ENCODE measurements around the gene STX8.
"Not testable (repeated sequence)": the region's sequence is repeated elsewhere in the genome, so short reads cannot be mapped to it uniquely, and the experiment has no call there.

STX8 gene

DNA sequence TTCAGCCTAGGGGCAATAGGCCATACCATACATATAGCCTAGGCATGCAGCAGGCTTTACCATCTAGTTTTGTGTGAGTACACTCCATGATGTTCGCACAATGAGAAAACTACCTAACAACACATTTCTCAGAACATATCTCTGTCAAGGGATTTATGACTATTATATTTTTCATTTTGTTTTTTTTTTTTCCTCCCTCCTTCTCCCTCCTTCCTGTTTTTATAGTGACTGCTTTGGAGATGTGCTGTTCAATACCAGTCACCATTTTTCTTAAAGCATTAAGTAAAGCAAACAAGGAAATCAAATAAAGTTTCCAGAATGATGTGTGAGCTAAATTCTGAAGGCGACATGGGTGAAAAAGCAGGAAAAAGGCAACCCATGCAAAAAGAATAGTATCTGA, 194.6 kb downstream of the STX8 start:
- no peak for DNase-seq

DNA sequence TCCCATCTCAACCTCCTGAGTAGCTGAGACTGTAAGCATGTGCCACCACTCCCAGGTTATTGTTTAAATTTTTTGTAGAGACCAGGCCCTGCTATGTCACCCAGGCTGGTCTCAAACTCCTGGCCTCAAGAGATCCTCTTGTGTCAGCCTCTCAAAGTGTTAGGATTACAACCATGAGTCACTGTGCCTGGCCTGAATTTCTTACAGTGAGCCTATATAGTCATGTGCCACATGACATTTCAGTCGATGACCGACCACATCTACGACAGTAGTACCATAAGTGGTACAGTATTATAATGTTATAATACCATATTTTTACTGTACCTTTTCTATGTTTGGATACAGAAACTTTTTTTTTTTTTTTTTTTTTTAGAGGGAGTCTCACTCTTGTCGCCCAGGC, 195.3 kb downstream of the STX8 start:
- DNase-seq, result no peak

DNA sequence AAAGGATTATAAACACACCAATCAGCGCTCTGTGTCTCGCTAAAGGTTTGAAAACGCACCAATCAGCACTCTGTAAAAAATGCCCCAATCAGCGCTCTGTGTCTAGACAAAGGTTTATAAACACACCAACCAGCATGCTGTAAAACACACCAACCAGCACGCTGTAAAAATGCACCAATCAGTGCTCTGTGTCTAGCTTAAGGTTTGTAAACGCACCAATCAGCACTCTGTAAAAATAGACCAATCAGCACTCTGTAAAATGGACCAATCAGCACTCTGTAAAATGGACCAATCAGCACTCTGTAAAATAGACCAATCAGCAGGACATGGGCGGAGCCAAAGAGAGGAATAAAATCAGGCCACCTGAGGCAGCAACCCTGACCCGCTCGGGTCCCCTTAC, 199.4 kb downstream of the STX8 start:
- DNase-seq, result not testable (repeated sequence)

DNA sequence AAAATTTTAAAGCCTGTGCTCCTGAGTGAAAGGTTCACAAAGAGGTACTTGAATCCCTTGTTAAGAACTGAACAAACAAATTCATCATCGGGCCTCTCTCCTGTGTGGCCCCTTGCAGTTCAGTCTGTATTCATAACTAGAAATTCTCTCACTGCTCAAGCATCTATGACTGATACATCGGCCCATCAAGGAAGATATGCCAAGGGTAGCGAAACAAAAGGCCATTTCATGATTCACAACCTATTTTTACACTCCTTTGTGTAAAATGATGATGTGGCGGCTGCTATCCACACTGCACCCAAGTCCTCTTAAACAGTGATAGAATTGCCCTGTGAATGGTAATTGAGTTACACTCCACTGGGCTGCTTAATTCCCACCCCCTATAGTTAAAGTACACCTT, 204.6 kb downstream of the STX8 start:
- no peak for DNase-seq

DNA sequence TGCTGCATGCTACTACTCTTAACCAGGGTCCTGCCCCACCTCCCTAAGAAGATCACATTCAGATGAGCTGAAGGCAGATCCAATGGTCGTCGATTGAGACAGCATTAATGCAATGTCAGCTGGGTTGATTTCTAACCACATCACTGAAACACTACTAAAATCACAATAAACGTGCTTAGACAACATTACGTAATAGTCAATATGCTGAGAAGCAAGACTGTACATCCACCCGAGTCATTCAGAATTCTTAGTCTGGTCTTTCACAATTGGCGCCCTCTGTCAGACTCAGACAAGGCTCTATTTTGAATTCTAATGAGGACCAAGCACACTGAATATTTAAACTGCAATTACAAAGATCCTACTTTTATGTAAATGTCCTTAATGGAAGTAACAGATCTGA, 205.2 kb downstream of the STX8 start:
- no peak for DNase-seq

DNA sequence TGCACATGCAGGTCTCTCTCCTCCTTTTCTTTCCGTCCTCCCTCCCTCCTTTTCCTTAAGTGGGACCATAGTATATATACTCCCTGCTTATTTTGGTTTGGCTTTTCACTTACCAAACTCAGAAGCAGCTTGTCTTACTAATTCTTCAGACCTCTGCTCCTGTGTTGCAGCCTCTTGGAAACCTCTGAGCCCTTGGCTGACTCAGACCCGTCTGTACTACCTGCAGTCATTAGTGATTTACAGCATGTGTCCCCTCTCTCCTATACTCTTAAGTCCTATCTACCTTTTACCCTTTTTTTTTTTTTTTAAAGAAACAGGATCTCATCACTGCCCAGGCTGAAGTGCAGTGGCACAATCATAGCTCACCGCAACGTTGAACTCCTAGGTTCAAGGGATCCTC, 207.0 kb downstream of the STX8 start:
- no peak for DNase-seq

DNA sequence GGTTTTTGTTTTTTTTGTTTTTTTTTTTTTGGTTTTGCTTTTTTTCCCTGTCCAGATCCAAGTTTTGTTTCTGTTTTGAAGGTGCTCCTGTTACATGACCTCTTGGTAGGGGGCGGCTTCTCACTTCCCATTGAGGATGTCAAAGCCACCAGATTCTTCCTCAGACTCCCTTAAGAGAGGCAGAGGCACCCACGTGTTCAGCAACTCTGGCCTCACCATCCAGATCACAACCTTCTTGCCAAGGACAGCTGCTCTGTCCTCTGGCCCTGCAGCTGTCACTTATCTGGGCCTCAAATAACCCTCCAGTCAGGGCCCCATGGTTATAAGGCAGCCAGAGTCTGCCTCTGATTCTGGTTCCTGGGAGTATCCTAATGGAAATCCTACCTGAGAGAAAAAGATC, 208.5 kb downstream of the STX8 start:
- no peak for DNase-seq

DNA sequence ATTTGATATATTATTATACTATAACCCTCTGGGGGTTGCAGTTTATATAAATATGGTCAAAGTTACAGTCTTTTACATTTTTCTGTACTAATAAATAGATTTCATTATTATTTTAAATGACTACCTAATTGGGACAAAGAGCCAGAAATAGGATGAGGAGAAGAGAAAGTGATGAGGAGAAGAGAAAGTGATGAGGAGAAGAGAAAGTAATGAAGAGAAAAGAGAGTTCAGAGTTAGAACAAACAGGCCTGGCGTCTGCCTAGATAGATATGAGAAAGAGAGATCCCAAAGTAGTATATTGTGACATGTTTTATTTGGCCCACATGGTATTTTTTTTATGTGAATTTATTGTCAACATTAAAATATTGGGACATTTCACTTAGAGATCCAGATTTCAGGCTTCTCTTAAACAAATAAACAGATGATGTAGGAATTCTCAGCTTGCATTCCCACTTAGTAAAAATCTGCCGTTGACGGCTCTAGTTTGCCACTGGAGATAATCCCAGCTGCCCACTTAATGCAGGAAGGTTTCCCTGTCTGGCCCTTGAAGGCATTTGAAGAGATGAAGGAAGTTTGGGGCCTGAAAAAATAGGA, 210.7 kb downstream of the STX8 start:
- peak in 1 of 2 experiments; percentile 29 for DNase-seq

DNA sequence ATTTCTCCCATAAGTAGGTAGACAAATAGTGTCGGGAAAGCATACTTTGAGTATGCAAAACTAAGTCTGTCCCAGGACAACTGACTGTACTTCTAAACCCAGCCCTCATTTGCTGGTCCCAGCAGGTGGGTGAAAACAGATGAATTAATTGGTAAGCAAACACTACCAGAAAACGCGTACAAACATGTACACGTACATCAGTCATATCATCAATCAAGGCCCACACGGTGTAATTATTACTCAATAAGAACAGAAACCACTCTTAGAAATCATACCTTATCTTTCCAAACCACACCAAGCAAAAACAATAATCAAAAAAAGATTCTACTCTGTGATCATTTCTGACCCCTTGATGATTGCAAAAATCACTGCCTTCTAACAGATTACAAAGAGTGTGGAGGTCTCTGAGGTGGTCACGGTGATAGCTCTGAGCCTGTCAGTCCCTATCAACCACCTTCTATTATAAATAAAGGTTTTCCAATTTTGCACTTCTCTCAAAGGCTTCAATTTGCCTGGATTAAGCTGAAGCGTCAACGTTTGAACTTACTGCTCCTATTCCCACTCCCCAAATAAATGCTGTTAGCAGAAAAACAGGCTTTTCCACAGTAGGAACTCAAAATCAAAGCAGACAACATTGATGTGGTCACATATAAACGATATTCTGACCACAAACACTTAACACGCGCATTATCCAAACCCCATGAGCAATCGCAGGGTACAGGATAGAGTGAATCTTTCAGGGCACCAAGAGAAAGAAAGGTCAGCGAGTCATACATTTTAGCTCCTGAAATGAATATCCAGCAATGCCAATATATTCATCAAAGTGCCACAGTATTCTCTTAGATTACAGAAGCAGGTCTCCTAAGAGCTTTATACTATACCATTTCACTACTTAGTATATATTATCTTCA, 211.9 kb downstream of the STX8 start:
- DNase-seq, result no peak

DNA sequence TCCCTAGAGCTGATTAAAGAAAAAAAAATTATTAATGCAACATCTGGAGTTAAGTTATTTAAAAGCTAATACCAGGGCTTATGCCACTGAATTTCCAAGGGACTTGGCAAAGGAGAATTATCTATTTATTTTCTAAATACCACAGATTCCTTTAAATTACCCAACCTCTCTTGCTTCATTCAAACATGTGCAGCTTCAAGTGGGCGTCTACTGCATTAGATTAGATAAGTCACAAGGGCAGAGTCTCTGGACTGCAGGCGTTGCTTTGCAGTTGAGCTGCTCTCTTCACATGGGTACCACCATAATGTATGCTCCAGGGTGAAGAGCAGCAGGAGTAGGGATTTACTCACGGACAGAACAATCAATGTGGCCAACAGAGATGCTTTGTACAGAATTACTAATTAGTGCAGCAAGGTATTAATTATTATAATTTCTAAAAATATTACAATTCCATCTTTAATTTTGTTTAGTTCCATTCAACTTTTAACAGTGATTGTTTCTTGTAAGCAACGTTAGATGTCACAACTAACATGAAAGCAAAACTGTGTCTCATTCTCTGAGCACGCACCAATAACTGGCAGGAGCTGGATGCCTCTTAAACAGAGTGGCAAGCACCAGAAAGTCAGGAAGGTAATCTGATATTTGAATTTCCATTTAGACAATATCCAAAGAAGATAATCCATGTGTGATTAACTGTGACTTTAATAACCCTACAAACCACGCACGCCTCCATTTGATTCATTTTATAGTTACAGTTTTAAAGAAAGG, 214.2 kb downstream of the STX8 start:
- DNase-seq, result peak; percentile 33 to 71

DNA sequence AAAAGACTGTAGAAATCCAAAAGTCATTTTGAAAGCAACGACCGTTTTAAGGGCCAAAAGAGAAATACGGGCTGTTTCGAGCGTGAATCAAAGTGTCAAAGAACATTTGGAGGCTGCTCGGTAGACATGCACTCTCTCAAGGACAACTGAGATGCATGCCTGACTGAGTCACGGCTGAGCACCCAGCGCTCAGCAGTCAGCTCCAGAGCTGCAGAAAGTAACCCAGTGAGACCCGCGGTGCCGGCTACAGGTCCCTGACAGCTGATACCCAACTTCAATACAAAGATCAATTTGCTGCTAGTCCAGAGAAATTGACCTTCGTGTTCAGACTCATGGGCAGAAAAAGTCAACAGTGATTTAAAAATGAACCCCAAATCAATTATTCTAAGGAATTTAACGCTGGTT, 214.9 kb downstream of the STX8 start:
- no peak for DNase-seq

DNA sequence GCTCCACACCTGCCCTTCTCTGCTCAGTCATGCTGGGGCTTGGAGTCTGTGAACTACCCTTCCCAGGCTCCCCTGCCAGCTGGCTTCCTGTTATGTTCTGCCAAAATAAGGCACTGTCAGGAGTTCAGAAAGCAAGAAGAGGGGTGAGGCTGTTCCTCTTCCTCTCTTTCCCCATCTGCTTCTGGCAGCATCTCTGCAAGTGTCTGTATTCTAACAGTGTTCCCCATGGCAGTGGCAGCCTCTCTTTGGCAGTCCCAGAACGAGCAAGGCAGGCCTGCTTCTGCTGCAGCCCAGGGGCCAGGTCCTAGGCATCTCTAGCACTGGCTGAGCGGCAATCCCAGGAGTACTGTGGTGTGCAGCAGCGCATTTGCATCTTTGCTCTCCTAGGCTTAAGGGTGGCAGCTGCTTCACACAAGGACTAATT, 219.1 kb downstream of the STX8 start:
- DNase-seq, result peak in 1 of 2 experiments; percentile 51

DNA sequence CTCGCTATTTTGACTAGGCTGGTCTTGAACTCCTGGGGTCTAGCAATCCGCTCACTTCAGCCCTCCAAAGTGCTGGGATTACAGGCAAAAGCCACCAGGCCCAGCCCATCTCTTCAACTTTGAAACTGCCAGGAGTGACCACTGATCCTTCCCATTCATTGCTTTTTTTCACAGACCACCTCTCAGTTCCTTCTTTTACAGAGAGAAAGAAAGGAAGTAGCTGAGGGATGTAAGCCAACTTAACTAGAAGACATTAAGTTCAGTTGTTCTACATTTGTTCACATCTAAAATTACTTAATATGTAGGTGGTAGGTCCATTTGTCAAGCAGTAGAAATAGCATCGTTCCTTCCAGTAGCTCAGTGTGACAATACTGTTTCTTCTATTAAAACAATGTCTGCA, 219.8 kb downstream of the STX8 start:
- no peak for DNase-seq

DNA sequence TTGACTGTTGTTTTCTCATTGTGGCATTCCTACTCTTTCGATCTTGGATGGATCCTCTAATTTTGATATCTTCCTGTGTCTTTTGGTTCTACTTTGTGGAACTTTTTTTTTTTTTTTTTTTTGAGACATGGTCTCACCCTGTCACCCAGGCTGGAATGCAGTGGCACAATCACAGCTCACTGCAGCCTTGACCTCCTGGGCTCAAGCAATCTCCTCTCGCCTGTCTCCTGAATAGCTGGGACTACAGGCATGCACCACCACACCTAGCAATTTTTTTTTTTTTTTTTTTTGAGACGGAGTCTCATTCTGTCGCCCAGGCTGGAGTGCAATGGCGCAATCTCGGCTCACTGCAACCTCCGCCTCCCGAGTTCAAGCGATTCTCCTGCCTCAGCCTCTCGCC, 220.4 kb downstream of the STX8 start:
- DNase-seq, result not testable (repeated sequence)

DNA sequence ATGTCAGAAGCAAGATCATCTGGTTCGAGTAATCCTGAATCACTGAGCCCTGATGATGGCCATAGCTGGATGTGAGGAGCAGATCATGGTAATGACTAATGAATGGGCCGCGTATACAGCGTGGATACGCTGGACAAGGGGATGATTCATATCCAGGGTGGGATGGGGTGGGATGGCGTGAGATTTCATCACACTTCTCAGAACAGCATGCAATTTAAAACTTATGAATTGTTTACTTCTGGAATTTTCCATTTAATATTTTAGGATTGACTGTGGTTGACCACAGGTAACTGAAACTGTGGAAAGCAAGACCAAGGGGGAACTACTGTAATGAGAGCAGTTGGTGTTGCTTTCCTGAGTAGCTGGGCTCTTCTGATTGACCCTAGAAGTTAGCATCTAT, 225.5 kb downstream of the STX8 start:
- DNase-seq, result no peak

DNA sequence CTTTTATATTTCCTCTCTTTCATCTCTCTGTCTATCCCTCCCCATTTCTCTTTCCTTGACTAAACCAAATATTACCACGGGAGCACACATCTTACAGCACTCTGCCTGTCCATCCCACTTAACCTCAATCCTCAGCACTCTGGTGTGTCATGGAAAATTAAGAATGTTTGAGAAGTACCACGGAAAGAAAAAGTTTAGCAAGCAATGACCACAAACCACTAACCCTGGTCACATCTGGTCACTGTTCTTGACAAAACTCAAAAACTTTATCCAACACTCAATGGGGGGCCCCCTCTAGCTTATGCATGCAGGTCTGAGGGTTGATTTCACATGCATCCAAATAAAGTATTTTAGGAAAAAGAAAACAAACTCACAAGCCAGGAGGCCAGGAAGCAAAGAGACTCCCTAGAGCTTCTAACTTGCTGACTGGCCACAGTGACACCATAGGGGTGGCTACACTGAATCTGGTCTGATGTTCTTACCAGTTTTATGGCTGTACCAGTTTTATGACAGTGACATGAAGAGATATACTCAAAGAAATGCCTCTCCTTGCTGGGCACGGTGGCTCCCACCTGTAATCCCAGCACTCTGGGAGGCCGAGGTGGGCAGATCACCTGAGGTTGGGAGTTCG, 229.2 kb downstream of the STX8 start:
- DNase-seq, result no peak

DNA sequence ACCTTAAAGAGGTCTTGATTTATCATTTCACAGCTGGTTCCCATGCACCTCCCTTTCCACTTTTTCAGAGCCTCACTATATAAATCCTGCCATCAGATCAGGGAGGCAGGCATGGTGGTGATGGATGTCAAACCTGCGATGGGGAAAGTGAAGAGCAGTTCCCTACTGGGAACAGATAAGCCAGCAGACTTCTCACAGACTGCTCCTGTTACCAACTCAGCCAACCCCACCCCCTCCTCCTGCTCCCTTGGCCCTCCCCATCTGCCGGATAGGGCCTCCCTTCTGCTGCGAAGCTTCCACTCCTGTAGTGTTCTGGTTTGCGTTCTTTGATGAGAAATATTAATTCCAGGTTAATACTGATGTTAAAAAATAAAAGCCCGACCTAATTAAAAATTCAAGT, 232.1 kb downstream of the STX8 start:
- DNase-seq, result peak; percentile 18 to 73

DNA sequence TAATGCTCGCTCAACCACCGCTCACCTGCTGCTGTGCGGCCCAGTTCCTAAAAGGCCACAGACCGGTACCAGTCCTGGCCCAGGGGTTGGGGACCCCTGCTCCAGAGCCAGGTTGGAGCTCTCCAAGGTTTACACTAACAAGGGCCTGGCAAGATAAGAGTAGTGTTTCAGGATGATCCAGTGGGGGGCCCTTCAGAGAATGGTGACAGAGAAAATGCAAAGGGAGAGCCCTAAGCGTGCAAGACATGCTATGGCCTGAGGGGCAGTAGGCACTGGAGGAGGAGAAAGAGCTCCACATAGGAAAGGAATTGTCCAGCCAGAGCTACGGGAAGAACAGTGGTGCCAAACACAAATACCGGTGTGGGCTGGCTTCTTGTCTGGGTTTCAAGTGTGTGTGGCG, 233.4 kb downstream of the STX8 start:
- no peak for DNase-seq

DNA sequence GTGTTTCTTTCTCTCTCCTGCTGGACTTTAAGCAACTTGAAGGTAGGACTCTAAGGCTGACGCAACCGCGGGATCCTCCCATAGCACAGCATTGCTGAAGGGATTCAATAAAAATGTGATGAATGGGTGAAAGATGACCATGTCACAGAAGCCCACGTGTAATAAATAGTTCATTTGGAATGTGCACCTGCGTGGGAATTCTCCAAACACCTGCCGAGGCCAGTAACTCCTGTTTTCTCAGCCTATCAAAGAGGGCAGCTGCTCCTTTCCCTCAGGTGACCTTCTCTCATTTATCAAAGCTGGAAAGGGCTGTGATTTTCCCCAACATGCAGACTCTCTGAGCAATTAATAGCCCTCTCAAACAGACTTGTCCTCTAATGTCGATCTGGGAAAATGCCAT, 235.7 kb downstream of the STX8 start:
- no peak for DNase-seq

DNA sequence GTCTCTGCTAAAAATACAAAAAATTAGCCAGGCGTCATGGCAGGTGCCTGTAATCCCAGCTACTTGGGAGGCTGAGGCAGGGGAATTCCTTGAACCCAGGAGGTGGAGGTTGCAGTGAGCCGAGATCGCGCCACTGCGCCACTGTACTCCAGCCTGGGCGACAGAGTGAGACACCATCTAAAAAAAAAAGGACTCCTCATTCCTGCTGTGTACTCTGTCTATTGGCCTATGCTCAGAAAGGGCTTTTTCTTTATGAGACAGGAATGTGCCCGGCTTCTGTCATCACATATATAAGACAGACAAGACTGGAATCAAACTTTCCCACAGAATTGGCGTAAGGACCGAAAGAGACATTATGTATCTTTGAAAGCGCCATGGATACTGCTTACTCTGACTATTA, 236.1 kb downstream of the STX8 start:
- not testable (repeated sequence) for DNase-seq

DNA sequence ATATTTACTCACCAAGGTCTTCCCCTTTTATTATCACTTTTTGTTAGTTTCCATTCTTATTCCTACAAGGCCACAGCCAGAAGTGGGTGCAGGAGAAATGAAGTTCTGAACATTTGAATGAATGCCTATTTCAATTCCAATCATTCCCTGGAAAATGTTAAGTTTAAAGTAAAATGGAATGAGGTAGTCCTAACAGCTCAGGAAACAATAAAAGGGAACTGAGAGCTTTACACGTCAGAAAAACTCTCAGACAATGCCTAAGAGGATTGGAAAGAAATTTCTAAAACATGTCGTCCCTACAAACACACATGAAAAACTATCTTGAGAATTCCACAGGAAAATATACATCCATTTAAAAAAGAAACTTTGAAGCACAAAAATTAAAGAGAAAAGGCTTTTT, 238.8 kb downstream of the STX8 start:
- DNase-seq, result no peak

DNA sequence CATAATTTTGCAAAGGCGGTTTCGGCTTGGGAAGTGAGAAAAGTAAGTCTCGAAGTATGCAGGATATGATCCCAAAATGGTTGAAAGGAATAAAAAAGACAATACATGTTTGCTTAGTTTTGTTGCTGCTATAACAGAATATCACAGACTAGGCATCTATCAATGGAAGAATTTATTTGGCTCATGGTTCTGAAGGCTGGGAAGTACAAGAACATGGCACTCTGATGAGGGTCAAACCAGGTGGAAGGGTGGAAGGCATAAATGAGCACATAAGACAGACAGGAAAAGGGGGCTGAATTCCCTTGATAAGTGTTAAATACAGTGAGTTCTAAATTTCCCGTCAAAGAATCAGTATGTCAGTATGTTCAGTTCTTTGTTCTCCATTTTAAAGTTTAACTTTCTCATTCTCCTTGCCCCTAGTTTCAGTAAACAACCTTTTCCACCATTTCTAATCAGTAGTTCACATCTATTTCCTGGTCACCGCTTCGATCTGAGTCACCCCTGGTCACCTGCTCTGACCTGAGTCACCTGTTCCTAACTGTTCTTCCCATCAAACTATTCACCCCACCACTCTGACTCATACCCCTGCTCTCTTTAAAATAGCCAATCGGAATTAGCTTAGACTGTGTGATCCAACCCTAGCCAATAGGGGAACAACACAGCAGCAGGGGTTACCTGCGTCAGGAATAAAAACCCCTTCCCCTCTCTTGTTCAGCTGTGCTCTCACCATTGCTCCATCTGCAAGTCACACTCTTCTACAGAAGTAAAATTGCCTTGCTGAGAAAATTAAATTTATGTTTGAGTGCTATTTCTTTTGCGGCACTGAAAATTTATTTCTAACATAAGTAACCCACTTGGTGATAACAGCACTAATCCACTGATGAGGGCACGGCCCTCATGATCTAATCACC, 240.8 kb downstream of the STX8 start:
- no peak for DNase-seq

All from NCI-H524 (cell line).